Stimulated activated CD8-positive, alpha-beta memory T cell treated with anti-CD3 and anti-CD28 coated beads, Interleukin-15, amount 100 ng/mL, for 1 hour (primary cell): ENCODE data around the gene SMAD9.

ENCODE experiments used
- DNase-seq: peaks from one replicate; pipeline ENCODE4 v3.0.0-alpha.2; 2020; ENCODE audit warnings: low read depth

Gene SMAD9

GRCh38 chr13:36919833-36920615, at the start of gene SMAD9:
SMAD9 (minus strand) TSS chr13:36920238; CDS start chr13:36879689, 40,549 bp downstream.
- no peak for DNase-seq

- no peak for DNase-seq
Observed at GRCh38 chr13:36966404-36966803, 46.4 kb upstream of the SMAD9 start.

DNA sequence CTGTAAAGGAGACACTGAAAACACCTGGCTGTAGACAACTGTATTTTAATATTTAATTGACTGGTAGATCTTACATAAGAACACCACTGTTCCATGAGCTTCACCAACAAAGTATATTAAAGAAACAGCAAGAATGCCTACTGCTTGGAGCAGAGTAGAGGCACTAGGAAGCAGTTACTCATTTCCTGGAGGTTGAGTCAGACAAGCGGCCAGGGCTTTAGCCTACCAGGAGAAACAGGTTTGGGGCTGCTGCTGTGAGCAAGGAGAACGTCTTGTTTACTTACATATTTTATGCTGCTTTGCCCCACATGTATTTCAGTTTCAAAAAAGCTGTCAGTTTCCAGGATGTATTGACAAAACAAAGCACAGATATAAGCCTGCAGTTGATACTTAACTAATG, 45.7 kb upstream of the SMAD9 start:
- DNase-seq: no peak

DNA sequence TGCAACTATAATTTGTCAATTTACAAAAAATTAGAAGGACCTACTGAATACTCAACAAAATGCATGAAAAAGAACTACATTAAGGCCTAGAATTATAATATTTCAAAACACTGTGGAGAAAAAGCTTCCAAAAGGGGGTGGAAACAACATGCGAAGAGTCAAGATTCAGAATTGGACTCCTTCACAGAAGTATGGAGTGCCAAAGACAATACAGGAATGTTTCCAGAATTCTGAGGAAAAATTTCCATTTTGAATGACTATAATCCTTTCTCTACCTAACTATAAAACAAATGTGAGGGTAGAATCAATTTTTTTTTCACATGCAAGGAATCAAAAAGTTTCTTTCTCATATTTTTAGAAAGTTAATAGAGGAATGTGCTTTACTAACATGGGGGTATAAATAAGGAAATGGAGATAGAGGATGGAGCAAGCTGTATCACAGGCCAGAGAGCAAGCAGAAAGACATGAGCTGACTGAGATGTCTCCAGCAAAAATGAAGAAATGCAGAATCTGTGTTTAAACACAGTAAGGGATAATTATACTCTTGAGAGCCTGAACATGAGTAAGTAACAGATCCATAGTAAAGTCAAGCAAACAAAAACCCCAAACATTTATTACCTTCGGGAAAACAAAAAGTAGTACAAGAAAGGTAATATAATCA, 39.5 kb upstream of the SMAD9 start:
- no peak for DNase-seq

GRCh38 chr13:36954542-36954941, 34.5 kb upstream of the SMAD9 start:
- DNase-seq: no peak

DNA sequence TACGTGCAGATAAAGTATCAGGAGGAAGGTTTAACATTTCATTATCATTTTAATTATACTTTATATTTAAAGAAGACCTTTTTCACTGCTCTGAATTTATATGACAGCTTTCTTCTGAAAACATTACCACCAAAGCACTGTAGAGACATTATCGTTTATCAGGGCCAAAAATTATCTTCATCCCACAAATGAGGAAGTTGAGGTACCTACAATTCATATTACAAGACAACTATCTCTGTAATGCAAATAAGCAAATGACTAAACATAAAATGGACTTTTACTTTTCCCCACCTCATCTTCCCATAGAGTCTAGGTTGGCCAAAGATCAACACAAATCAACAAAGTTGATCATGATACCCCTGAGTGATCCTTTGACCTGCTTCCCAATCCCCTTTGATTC, 30.9 kb upstream of the SMAD9 start:
- no peak for DNase-seq

DNA sequence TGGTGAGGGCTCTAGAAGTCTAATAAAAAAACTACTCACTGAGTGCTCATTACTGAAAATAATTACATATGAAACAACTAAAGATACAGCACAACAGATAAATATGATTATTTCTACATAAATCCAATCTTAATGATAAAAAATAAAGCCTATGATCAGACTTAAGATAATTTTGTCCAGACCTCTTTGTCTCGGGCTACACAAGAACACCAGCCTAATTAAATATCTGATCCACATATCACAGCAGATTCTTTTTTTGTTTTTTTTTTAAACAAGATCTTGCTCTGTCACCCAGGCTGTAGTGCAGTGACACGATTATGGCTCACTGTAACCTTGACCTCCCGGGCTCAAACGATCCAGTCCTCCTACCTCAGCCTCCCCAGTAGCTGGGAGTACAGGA, 30.3 kb upstream of the SMAD9 start:
- no peak for DNase-seq

GRCh38 chr13:36945078-36945477, 25.0 kb upstream of the SMAD9 start:
- DNase-seq: no peak

DNA sequence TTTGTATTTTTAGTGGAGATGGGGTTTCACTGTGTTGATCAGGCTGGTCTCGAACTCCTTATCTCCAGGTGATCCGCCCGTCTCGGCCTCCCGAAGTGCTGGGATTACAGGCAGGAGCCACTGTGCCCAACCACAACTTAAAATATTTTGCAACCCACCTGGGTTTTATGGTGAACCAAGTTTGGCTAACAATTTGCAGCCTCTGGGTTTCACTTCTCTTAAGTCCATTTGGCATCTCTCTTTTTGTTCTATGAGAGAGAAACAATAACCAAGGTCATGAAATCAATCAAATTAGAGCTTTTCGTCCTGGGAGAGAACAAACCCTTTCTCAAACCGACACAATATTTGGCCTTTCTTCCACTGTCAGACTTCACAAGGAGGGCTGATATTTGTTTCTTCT, 5.6 kb upstream of the SMAD9 start:
- no peak for DNase-seq

DNA sequence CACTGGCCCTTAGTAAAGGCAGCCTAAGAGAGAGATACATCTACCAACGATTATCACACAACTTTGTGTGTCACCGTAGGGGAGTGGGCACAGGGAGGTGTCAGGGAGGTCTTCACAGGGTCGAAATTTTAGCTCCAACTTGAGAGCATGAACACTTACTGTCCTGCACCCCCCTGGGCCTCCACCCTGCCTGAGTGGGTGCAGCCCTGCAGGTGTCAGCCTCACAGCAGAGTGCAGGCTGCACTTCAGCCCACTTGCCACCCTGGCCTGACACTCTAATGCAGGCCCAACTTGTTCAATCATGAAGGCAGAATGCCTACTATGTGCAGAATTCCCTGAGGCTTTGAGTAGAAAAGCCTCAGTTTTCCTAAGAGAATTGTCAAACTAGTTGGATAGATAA, 4.0 kb upstream of the SMAD9 start:
- no peak for DNase-seq

DNA sequence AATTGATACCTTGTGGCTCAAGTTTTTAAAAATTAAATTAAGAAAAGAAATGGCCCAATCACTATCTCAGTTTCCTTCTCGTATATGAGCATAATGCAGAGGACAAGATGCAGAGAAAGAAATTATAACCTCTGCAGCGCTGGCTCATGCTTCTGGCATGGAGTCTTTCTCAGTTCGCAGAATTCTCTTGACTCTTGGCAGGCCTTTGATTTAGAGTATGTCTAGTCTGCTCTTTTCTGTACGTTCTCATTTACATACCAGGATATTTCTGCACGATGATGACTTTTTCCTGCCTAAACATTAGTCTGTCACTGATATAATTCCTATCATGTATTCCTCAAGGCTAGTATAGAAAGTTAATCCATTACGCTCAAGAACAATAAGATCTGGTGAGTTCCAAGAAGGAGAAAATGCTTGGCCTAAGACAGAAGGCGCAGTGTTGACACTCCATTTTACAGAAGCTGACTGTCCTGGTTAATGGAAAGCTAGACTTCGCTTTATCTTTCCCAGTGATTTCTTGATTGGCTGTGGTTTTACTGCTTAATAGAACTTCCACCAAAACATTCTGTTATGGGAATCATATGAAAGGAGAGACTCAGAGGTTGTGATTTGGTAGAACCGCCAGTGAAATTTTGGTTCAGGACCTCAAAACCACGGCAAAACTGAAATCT, 1.7 kb upstream of the SMAD9 start:
- no peak for DNase-seq

DNA sequence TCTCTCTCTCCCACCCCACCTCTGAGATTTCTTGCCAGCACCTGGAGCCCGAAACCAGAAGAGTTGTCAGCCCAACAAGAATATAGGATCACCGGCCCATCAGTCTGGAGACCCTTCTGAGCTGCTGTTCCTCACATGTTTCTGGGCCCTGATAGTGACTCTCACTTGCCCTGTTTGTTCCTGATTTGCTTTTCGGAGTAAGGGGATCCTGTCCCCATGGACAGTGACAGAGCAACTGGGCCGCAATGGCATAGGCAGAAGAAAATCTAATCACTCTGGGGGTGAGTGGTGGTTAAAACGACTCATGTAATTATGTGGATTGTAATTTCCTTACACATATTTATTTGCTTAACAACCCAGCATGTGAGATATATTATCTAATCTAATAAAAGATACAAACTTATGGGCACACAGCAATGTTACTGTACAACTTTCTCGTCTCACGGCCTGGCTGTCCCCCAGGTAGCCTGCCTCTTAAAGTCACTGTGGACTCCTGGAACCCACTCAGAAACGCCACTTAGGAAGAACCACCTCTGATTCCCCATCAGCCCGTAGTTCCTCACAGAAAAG, 663 bp upstream of the SMAD9 start:
- no peak for DNase-seq

GRCh38 chr13:36919171-36919832, 736 bp downstream of the SMAD9 start:
- no peak for DNase-seq

- no peak for DNase-seq
Observed at GRCh38 chr13:36918246-36919131, 1.5 kb downstream of the SMAD9 start.

GRCh38 chr13:36917311-36917710, 2.7 kb downstream of the SMAD9 start:
- DNase-seq: no peak

DNA sequence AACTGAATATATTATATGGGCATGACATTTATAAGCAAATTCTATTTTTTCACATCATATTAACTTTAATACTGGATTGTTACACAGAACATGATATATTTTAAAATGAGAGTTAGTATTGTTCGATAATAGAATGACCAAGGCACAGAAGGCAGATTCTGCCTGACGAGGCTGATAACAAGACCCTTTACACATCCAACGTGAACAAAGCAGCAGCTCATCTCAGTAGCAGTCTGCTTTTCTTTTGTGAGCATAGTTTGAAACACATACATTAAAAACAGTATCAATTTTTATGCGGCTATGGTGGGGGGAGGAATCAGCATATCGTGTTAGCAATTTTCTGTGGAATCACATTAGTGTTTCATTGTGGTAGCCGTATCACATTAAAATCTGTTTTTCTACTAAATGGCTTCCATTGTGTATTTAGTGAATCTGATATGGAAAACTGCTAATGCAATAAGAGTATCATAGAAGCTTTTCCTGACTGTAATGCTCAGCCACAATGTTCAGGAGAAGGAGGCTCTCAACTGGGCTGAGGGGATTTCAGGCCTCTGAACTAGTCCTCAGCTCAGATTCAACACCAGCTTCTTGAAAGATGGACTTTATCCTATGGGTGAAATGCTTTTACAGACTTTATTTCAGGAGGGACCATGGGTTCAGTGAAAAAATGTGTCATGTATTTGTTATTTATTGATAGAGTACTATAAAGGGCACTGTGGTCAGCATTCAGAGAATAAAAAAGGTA, 4.0 kb downstream of the SMAD9 start:
- DNase-seq: no peak

- no peak for DNase-seq
Observed at GRCh38 chr13:36915106-36915505, 4.9 kb downstream of the SMAD9 start.

- DNase-seq: no peak
Observed at GRCh38 chr13:36914648-36915047, 5.4 kb downstream of the SMAD9 start.

DNA sequence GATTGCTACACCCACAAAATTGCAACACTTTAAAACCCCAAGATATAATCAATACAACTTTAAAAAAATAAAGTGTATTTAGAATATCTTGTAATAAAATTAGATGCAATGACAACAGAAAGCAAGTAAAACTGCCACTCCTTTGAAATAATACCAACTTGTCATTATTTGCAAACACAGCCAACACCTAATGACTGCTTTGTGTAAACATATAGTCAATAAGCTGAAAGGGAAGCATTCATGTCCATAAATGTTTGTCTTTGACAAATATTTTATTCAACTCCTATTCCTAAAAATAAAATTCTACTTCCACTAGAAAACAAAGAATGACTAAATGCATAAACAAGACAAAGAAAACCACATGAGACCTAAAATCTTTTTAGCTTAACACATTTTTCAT, 6.6 kb downstream of the SMAD9 start:
- no peak for DNase-seq

GRCh38 chr13:36912973-36913372, 7.1 kb downstream of the SMAD9 start:
- no peak for DNase-seq

DNA sequence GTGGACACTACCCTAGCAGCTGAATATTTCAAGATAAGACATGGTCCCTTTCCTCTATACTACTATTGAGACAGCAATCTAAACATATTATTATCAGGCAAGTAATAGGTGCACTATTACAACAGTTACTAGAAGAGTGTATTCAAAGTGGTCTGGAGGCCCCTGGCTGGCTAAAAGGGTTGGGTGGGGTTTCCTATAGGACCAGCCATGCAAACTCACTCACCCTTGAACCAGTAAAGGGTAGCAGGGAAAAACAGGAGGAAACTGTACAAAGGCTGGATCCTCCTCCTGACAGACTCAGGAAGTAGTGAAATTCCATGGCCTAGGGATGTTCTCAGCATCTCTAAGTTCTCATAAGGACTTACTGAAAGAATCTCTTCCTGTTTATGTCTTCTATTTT, 7.7 kb downstream of the SMAD9 start:
- DNase-seq: no peak
